IMR-90 (cell line): Measurements from ENCODE around the gene FUT6. TPM values are rescaled to one million over a fixed set of nuclear protein-coding genes. Genes with fewer than 3 reads are reported as not detected.

ENCODE experiments used
- ATAC-seq: fragments of 200-7000 bp; cut with Tn5 transposase; 2 replicates; pipeline ENCODE4 v1.9.1; 2020; ENCODE audit warnings: low read depth, mild to moderate bottlenecking, moderate library complexity
- BruUV-seq: library from RNA; stranded (reverse); fragments of 400-500 nt; replicated peaks from 2 replicates; lab custom pipeline; 2021; lab: Mats Ljungman, UMichigan
- CTCF ChIA-PET: fragments of 300-600 bp; formaldehyde crosslinking; extraction: SDS; loops from one replicate; lab custom pipeline; 2021; ENCODE audit warnings: antibody characterized with exemption; lab: Yijun Ruan, JAX
- POLR2A ChIA-PET: fragments of 300-600 bp; sonication (Branson Sonifier 250); formaldehyde crosslinking; loops from one replicate; lab custom pipeline; 2022; ENCODE audit warnings: antibody characterized with exemption; ENCODE audit not compliant: unreplicated experiment; lab: Charles Lee
- DNase-seq: peaks from one replicate; pipeline ENCODE4 v3.0.0; 2013
- H2AFZ ChIP-seq: replicated peaks from 2 replicates; pipeline ENCODE3; 2013; ENCODE audit warnings: low read length, mild to moderate bottlenecking; ENCODE audit not compliant: poor library complexity
- H2AK5ac ChIP-seq: 2 replicates; pipeline ENCODE4 v1.6.1; 2013; ENCODE audit warnings: low read depth, low read length, inconsistent platforms
- H2AK9ac ChIP-seq: replicated peaks from 2 replicates; pipeline ENCODE3; 2013; ENCODE audit warnings: mild to moderate bottlenecking, low read depth, low read length, moderate library complexity; ENCODE audit not compliant: poor library complexity
- H2BK120ac ChIP-seq: 2 replicates; pipeline ENCODE4 v1.6.1; 2013; ENCODE audit warnings: low read depth, low read length, inconsistent platforms
- H2BK15ac ChIP-seq: 3 replicates; pipeline ENCODE4 v1.6.1; 2013; ENCODE audit warnings: low read depth, low read length, inconsistent platforms
- H2BK20ac ChIP-seq: 2 replicates; pipeline ENCODE4 v1.6.1; 2013; ENCODE audit warnings: low read depth, mild to moderate bottlenecking, inconsistent platforms, low read length, moderate library complexity
- H2BK5ac ChIP-seq: 2 replicates; pipeline ENCODE4 v1.6.1; 2013; ENCODE audit warnings: mild to moderate bottlenecking, low read depth, low read length, inconsistent platforms; ENCODE audit not compliant: poor library complexity, severe bottlenecking
- H3K14ac ChIP-seq: replicated peaks from 2 replicates; pipeline ENCODE4 v1.6.1; 2013; ENCODE audit warnings: low read depth, low read length, inconsistent platforms
- H3K18ac ChIP-seq: 2 replicates; pipeline ENCODE4 v1.6.1; 2013; ENCODE audit warnings: low read depth, low read length, control low read depth
- H3K23ac ChIP-seq: 2 replicates; pipeline ENCODE4 v1.6.1; 2013; ENCODE audit warnings: low read depth, low read length, inconsistent platforms
- H3K27ac ChIP-seq: 2 replicates; pipeline ENCODE4 v1.5.1; 2013; ENCODE audit warnings: mild to moderate bottlenecking, control low read depth, low read length; ENCODE audit not compliant: insufficient read depth
- H3K27me3 ChIP-seq: 2 replicates; pipeline ENCODE4 v1.6.1; 2013; ENCODE audit warnings: low read length; ENCODE audit not compliant: control insufficient read depth, insufficient read depth
- H3K36me3 ChIP-seq: 2 replicates; pipeline ENCODE4 v1.6.1; 2013; ENCODE audit warnings: low read length, mixed read lengths; ENCODE audit not compliant: control insufficient read depth, insufficient read depth
- H3K4ac ChIP-seq: 2 replicates; pipeline ENCODE4 v1.6.1; 2013; ENCODE audit warnings: low read depth, low read length, inconsistent platforms
- H3K4me1 ChIP-seq: 2 replicates; pipeline ENCODE4 v1.6.1; 2013; ENCODE audit warnings: low read length, mixed read lengths; ENCODE audit not compliant: control insufficient read depth, insufficient read depth
- H3K4me2 ChIP-seq: 2 replicates; pipeline ENCODE4 v1.6.1; 2013; ENCODE audit warnings: low read depth, mild to moderate bottlenecking, control low read depth, low read length, moderate library complexity
- H3K4me3 ChIP-seq: 2 replicates; pipeline ENCODE4 v1.5.1; 2013; ENCODE audit warnings: low read depth, mild to moderate bottlenecking, control low read depth, low read length, moderate library complexity; ENCODE audit not compliant: insufficient read depth
- H3K56ac ChIP-seq: 2 replicates; pipeline ENCODE4 v1.6.1; 2013; ENCODE audit warnings: low read length, inconsistent platforms; ENCODE audit not compliant: insufficient read depth; ENCODE audit errors: extremely low read depth
- H3K79me1 ChIP-seq, 2 experiments: 2 replicates each; pipeline ENCODE4 v1.6.1; 2013; ENCODE audit warnings: low read length in 2 of 2, inconsistent platforms in 1 of 2, low read depth in 1 of 2
- H3K9ac ChIP-seq: 2 replicates; pipeline ENCODE4 v1.6.1; 2013; ENCODE audit warnings: low read depth, low read length, control low read depth
- H3K9me1 ChIP-seq: 2 replicates; pipeline ENCODE4 v1.6.1; 2013; ENCODE audit warnings: low read length, inconsistent platforms; ENCODE audit not compliant: insufficient read depth
- H3K9me3 ChIP-seq: 2 replicates; pipeline ENCODE4 v1.6.1; 2013; ENCODE audit warnings: low read length; ENCODE audit not compliant: control insufficient read depth, insufficient read depth
- H4K20me1 ChIP-seq: 2 replicates; pipeline ENCODE4 v1.6.1; 2013; ENCODE audit warnings: low read length, inconsistent platforms; ENCODE audit not compliant: insufficient read depth
- H4K5ac ChIP-seq: 2 replicates; pipeline ENCODE4 v1.6.1; 2013; ENCODE audit warnings: mild to moderate bottlenecking, low read depth, low read length, control low read depth
- H4K8ac ChIP-seq, 2 experiments: 2 replicates each; pipeline ENCODE4 v1.6.1; 2013; ENCODE audit warnings: low read depth in 2 of 2, low read length in 2 of 2, control low read depth in 1 of 2, inconsistent platforms in 1 of 2
- H4K91ac ChIP-seq: 2 replicates; pipeline ENCODE4 v1.6.1; 2013; ENCODE audit warnings: low read depth, low read length, inconsistent platforms; ENCODE audit not compliant: insufficient read depth
- BHLHE40 ChIP-seq: fragments of 150-350 bp; IDR thresholded peaks from 2 replicates; pipeline ENCODE4 v1.6.1; 2016; ENCODE audit warnings: mild to moderate bottlenecking, low read depth, low read length
- CEBPB ChIP-seq: IDR thresholded peaks from 2 replicates; pipeline ENCODE4 v1.6.1; 2012; ENCODE audit warnings: low read depth, low read length, improper control_type of control experiment
- CHD1 ChIP-seq: IDR thresholded peaks from 2 replicates; pipeline ENCODE4 v1.6.1; 2012; ENCODE audit warnings: low read depth, low read length, improper control_type of control experiment
- CTCF ChIP-seq: conservative IDR thresholded peaks from 2 replicates; pipeline ENCODE4 v1.5.1; 2012; ENCODE audit warnings: mild to moderate bottlenecking, low read depth, low read length, improper control_type of control experiment
- FOS ChIP-seq: fragments of 150-350 bp; IDR thresholded peaks from 2 replicates; pipeline ENCODE4 v1.6.1; 2016; ENCODE audit warnings: low read depth, low read length
- MAFK ChIP-seq: IDR thresholded peaks from 2 replicates; pipeline ENCODE4 v1.6.1; 2012; ENCODE audit warnings: low read depth, low read length, improper control_type of control experiment
- MAZ ChIP-seq: IDR thresholded peaks from 2 replicates; pipeline ENCODE4 v1.6.1; 2012; ENCODE audit warnings: low read depth, mild to moderate bottlenecking, low read length, improper control_type of control experiment, moderate library complexity, borderline replicate concordance
- MXI1 ChIP-seq: IDR thresholded peaks from 2 replicates; pipeline ENCODE4 v1.6.1; 2012; ENCODE audit warnings: low read depth, mild to moderate bottlenecking, low read length, moderate library complexity, borderline replicate concordance
- NFE2L2 ChIP-seq: fragments of 150-350 bp; IDR thresholded peaks from 2 replicates; pipeline ENCODE4 v1.6.1; 2016; ENCODE audit warnings: low read depth, mild to moderate bottlenecking, low read length
- POLR2A ChIP-seq: IDR thresholded peaks from 2 replicates; pipeline ENCODE4 v1.6.1; 2012; ENCODE audit warnings: mild to moderate bottlenecking, low read depth, low read length
- RAD21 ChIP-seq: IDR thresholded peaks from 2 replicates; pipeline ENCODE4 v1.6.1; 2012; ENCODE audit warnings: low read length, improper control_type of control experiment
- RCOR1 ChIP-seq: IDR thresholded peaks from 2 replicates; pipeline ENCODE4 v1.6.1; 2012; ENCODE audit warnings: mild to moderate bottlenecking, low read length, improper control_type of control experiment; ENCODE audit not compliant: insufficient replicate concordance
- RFX5 ChIP-seq: IDR thresholded peaks from 2 replicates; pipeline ENCODE4 v1.8.0; 2012; ENCODE audit warnings: low read depth, mild to moderate bottlenecking, low read length, moderate library complexity
- SMC3 ChIP-seq: fragments of 150-350 bp; IDR thresholded peaks from 2 replicates; pipeline ENCODE4 v1.6.1; 2016; ENCODE audit warnings: low read depth, mild to moderate bottlenecking, antibody characterized with exemption, low read length, moderate library complexity
- USF2 ChIP-seq: fragments of 150-350 bp; IDR thresholded peaks from 2 replicates; pipeline ENCODE4 v1.6.1; 2017; ENCODE audit warnings: mild to moderate bottlenecking, antibody characterized with exemption, low read length, low read depth
- whole genome bisulfite sequencing, 2 experiments: methylation state at CpG; one replicate each; pipeline versions ENCODE4 v1.1.5 to v1.1.7; 2013; ENCODE audit warnings: missing lambda C conversion rate in 2 of 2; ENCODE audit not compliant: insufficient read length in 1 of 2; ENCODE audit errors: extremely low coverage in 2 of 2; 5-methylcytosine and 5-hydroxymethylcytosine counted together
- dilution Hi-C: fragments of 300-500 bp; cut with HindIII; formaldehyde crosslinking; loops from one replicate; pipeline ENCODE4 v1.14.3; 2018; ENCODE audit warnings: low sequenced_read_pairs; ENCODE audit not compliant: unreplicated experiment
- in situ Hi-C: fragments of 300-500 bp; cut with MboI; formaldehyde crosslinking; loops from 3 replicates; pipeline ENCODE4 v1.14.3; 2019; ENCODE audit warnings: low sequenced_read_pairs, inconsistent platforms, mixed read lengths
- intact Hi-C: fragments of 100-400 bp; cut with micrococcal nuclease; formaldehyde crosslinking; loops from 2 replicates; pipeline ENCODE4 v1.10.0; 2022
- polyA plus RNA-seq, 3 experiments: library from polyadenylated mRNA; depleted of rRNA; stranded (reverse); fragments of >200 nt; gene quantifications; 2 replicates each; pipeline ENCODE4 v1.2.3, GENCODE V29; 2012; ENCODE audit warnings: low replicate concordance in 1 of 3
- total RNA-seq: library from RNA; depleted of rRNA; stranded (reverse); fragments of >200 nt; gene quantifications from 2 replicates; pipeline ENCODE4 v1.2.3, GENCODE V29; 2012
- TF ChIP-seq, protein P1 (sequence below): fragments of 150-350 bp; IDR thresholded peaks from 2 replicates; pipeline ENCODE4 v1.6.1; 2016; ENCODE audit warnings: low read depth, mild to moderate bottlenecking, low read length, moderate library complexity, borderline replicate concordance

FUT6 gene
- total and polyA plus RNA-seq, 2 of the 4 experiments (the other 2 are of a cell fraction), result not detected

DNA sequence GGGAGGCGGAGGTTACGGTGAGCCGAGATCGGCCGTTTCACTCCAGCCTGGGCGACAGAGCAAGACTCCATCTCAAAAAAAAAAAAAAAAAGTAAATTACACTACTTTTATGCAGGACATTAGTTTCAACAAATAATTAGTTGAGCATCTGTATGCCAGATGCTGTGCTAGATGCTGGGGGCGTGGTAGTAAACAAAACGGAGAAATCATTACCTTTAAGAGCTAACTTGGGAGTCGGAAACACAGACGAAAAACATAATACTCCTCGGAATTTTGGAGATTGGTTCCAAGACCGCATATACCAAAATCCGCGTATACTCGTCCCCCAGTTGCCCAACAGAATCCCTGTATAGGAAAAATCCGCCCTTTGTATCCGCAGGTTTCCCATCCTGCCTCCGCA, 47.3 kb downstream of the FUT6 start:
- Histone ChIP-seq H2AK9ac (no peak overlapping the region), H2AFZ (no peak overlapping the region), H3K36me3 (peaks cover 21% of the 10 kb centered on the region), H3K9ac (no peak overlapping the region), H3K4me2 (no peak overlapping the region), H3K4me3 (no peak overlapping the region), H3K9me3 (no peaks in the 10 kb centered on the region), H3K79me1 (peaks cover 0 to 11% of the 10 kb centered on the region in 2 experiments; a peak in 2 of 4 replicates), H3K56ac (no peak overlapping the region), H3K9me1 (0 out of 2 replicates have a peak, but pooled peaks cover 3% of the 10 kb centered on the region), H3K27ac (no peak overlapping the region), H2BK120ac (no peak overlapping the region), H4K20me1 (peaks cover 7% of the 10 kb centered on the region), H4K5ac (no peak overlapping the region), H3K23ac (no peak overlapping the region), H3K18ac (no peak overlapping the region), H3K4ac (no peak overlapping the region), H3K4me1 (0 out of 2 replicates have a peak, but pooled peaks cover 2% of the 10 kb centered on the region), H4K8ac (no peak overlapping the region), H3K14ac (no peak overlapping the region), H2BK5ac (no peak overlapping the region), H2BK15ac (no peak overlapping the region), H4K91ac (no peak overlapping the region), H2AK5ac (no peak overlapping the region), H3K27me3 (no peaks in the 10 kb centered on the region), H2BK20ac (no peak overlapping the region)
- CTCF ChIA-PET, result no interaction called here
- ATAC-seq, result no peak
- TF ChIP-seq RFX5, result no peak
- TF ChIP-seq SMC3, result no peak
- no peak for TF ChIP-seq RCOR1
- TF ChIP-seq, protein P1, sequence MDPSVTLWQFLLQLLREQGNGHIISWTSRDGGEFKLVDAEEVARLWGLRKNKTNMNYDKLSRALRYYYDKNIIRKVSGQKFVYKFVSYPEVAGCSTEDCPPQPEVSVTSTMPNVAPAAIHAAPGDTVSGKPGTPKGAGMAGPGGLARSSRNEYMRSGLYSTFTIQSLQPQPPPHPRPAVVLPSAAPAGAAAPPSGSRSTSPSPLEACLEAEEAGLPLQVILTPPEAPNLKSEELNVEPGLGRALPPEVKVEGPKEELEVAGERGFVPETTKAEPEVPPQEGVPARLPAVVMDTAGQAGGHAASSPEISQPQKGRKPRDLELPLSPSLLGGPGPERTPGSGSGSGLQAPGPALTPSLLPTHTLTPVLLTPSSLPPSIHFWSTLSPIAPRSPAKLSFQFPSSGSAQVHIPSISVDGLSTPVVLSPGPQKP, result no peak
- TF ChIP-seq FOS, result no peak
- no peak for TF ChIP-seq USF2
- no peak for TF ChIP-seq CHD1
- TF ChIP-seq CTCF, result no peak
- no peak for TF ChIP-seq RAD21
- TF ChIP-seq POLR2A, result no peak
- no peak for TF ChIP-seq NFE2L2
- no peak for TF ChIP-seq MXI1
- no peak for TF ChIP-seq BHLHE40
- TF ChIP-seq MAFK, result no peak
- TF ChIP-seq CEBPB, result no peak
- no peak for TF ChIP-seq MAZ
- dilution Hi-C loops (no loop called here), intact Hi-C loops (loop anchor here (10.0 kb wide), 1 partner anchor 663 kb away; the partner anchor contains the start of gene SLC25A23), in situ Hi-C loops (no loop called here)
- WGBS, 2 experiments, result 96% methylated on average over 7 of the region's 18 CpGs; no CpG with 5 or more reads in 1 of the 2 experiments
- no peak for DNase-seq
- BruUV-seq, result no TSS peak
- POLR2A ChIA-PET, result no interaction called here
